Central memory CD8-positive, alpha-beta T cell (primary cell): ENCODE results near the gene LOC101059915.

Source experiments
- ATAC-seq: fragments of 150-1000 bp; cut with Tn5 transposase; replicated peaks from 2 replicates; pipeline ENCODE4 v1.10.0; 2022; ENCODE audit warnings: mild to moderate bottlenecking, moderate FRiP score, moderate number of reproducible peaks; ENCODE audit not compliant: poor library complexity, severe bottlenecking; ENCODE audit errors: extremely low read depth
- DNase-seq, 2 donors: peaks; one replicate each; pipeline ENCODE4 v3.0.0; 2021; ENCODE audit warnings: low spot score in 2 of 2
- H3K27ac Mint-ChIP-seq: one replicate; pipeline ENCODE4 v1.8.0; 2022; ENCODE audit warnings: low read depth, mild to moderate bottlenecking, moderate library complexity, mixed read lengths
- H3K27me3 Mint-ChIP-seq: one replicate; pipeline ENCODE4 v1.8.0; 2022; ENCODE audit warnings: mixed read lengths
- H3K36me3 Mint-ChIP-seq: one replicate; pipeline ENCODE4 v1.8.0; 2022; ENCODE audit warnings: mild to moderate bottlenecking, moderate library complexity, mixed read lengths; ENCODE audit not compliant: insufficient read depth
- H3K4me1 Mint-ChIP-seq: one replicate; pipeline ENCODE4 v1.8.0; 2022; ENCODE audit warnings: mixed read lengths
- H3K4me3 Mint-ChIP-seq: one replicate; pipeline ENCODE4 v1.8.0; 2022; ENCODE audit warnings: mild to moderate bottlenecking, moderate library complexity, mixed read lengths
- H3K9me3 Mint-ChIP-seq: one replicate; pipeline ENCODE4 v1.8.0; 2022; ENCODE audit warnings: mixed read lengths

LOC101059915 gene

GRCh38 chrX:71667328-71668247 is at the start of gene LOC101059915:
LOC101059915 (plus strand) TSS chrX:71667546.
- no peak for DNase-seq
- no peaks in the 10 kb centered on the region for H3K9me3 Mint-ChIP-seq
- H3K36me3 Mint-ChIP-seq: peaks cover 1% of the 10 kb centered on the region
- no peak within 1 kb of the TSS for H3K27ac Mint-ChIP-seq
- H3K27me3 Mint-ChIP-seq: no peaks in the 10 kb centered on the region
- H3K4me1 Mint-ChIP-seq: peaks cover 15% of the 10 kb centered on the region
- no peak within 1 kb of the TSS for H3K4me3 Mint-ChIP-seq
- ATAC-seq: no peak

GRCh38 chrX:71617742-71618141 is 49.6 kb upstream of the LOC101059915 start:
- no peak for DNase-seq
- no peak for ATAC-seq
- Mint-ChIP-seq H3K4me3 (peak overlapping the region; percentile 87), H3K36me3 (peaks cover 48% of the 10 kb centered on the region), H3K27ac (peak overlapping the region; percentile 97), H3K27me3 (no peaks in the 10 kb centered on the region), H3K9me3 (no peaks in the 10 kb centered on the region), H3K4me1 (peaks cover 68% of the 10 kb centered on the region)

- no peaks in the 10 kb centered on the region for H3K9me3 Mint-ChIP-seq
- H3K4me1 Mint-ChIP-seq: peaks cover 70% of the 10 kb centered on the region
- no peaks in the 10 kb centered on the region for H3K27me3 Mint-ChIP-seq
- H3K36me3 Mint-ChIP-seq: peaks cover 51% of the 10 kb centered on the region
- H3K27ac Mint-ChIP-seq: peak within 1 kb of the TSS; percentile 97
- DNase-seq (peak in 1 of 2 donors; percentile 40), ATAC-seq (peak; percentile 24)
- H3K4me3 Mint-ChIP-seq: peak within 1 kb of the TSS; percentile 87
These were observed 49.0 kb upstream of the LOC101059915 start, which contains the start of gene CXCR3 for GRCh38 chrX:71618303-71618721. CXCR3 (minus strand) TSS chrX:71618511; CDS start chrX:71618449, 62 bp downstream.

- no peak for ATAC-seq
- Mint-ChIP-seq H3K4me3 (peak overlapping the region; percentile 87), H3K36me3 (peaks cover 51% of the 10 kb centered on the region)
These were observed 48.6 kb upstream of the LOC101059915 start for GRCh38 chrX:71618787-71619186.

GRCh38 chrX:71619193-71619592 is 48.2 kb upstream of the LOC101059915 start:
- no peaks in the 10 kb centered on the region for H3K27me3 Mint-ChIP-seq
- H3K4me3 Mint-ChIP-seq: peak overlapping the region; percentile 87
- no peaks in the 10 kb centered on the region for H3K9me3 Mint-ChIP-seq
- H3K27ac Mint-ChIP-seq: peak overlapping the region; percentile 97
- ATAC-seq: peak; percentile 57
- peak in 1 of 2 donors; percentile 62 for DNase-seq
- H3K4me1 Mint-ChIP-seq: peaks cover 70% of the 10 kb centered on the region
- H3K36me3 Mint-ChIP-seq: peaks cover 52% of the 10 kb centered on the region

More at GRCh38 chrX:71618787-71619186, 48.6 kb upstream of the LOC101059915 start:
- Mint-ChIP-seq H3K4me1 (peaks cover 70% of the 10 kb centered on the region), H3K27ac (peak overlapping the region; percentile 97), H3K27me3 (no peaks in the 10 kb centered on the region), H3K9me3 (no peaks in the 10 kb centered on the region)
- DNase-seq: no peak

- H3K27me3 Mint-ChIP-seq: no peaks in the 10 kb centered on the region
- peaks cover 67% of the 10 kb centered on the region for H3K4me1 Mint-ChIP-seq
- H3K36me3 Mint-ChIP-seq: peaks cover 51% of the 10 kb centered on the region
- H3K9me3 Mint-ChIP-seq: no peaks in the 10 kb centered on the region
- H3K27ac Mint-ChIP-seq: peak overlapping the region; percentile 97
- peak overlapping the region; percentile 87 for H3K4me3 Mint-ChIP-seq
- DNase-seq: no peak
- no peak for ATAC-seq
These were observed 47.4 kb upstream of the LOC101059915 start for GRCh38 chrX:71619986-71620385.

- peaks cover 38% of the 10 kb centered on the region for H3K36me3 Mint-ChIP-seq
- ATAC-seq (no peak), DNase-seq (no peak)
- peak overlapping the region; percentile 80 for H3K4me3 Mint-ChIP-seq
- peak overlapping the region; percentile 98 for H3K27ac Mint-ChIP-seq
- H3K27me3 Mint-ChIP-seq: no peaks in the 10 kb centered on the region
- no peaks in the 10 kb centered on the region for H3K9me3 Mint-ChIP-seq
- peaks cover 54% of the 10 kb centered on the region for H3K4me1 Mint-ChIP-seq
These were observed 45.7 kb upstream of the LOC101059915 start for GRCh38 chrX:71621603-71622002.

- H3K4me1 Mint-ChIP-seq: peaks cover 49% of the 10 kb centered on the region
- H3K36me3 Mint-ChIP-seq: peaks cover 33% of the 10 kb centered on the region
- H3K27ac Mint-ChIP-seq: peak overlapping the region; percentile 98
- H3K4me3 Mint-ChIP-seq: peak overlapping the region; percentile 80
- H3K9me3 Mint-ChIP-seq: no peaks in the 10 kb centered on the region
- DNase-seq (no peak), ATAC-seq (no peak)
- no peaks in the 10 kb centered on the region for H3K27me3 Mint-ChIP-seq
These were observed 45.2 kb upstream of the LOC101059915 start for GRCh38 chrX:71622032-71622575.

- peak; percentile 43 to 77 for DNase-seq
- H3K4me1 Mint-ChIP-seq: peaks cover 43% of the 10 kb centered on the region
- H3K36me3 Mint-ChIP-seq: peaks cover 26% of the 10 kb centered on the region
- peak overlapping the region; percentile 80 for H3K4me3 Mint-ChIP-seq
- peak overlapping the region; percentile 98 for H3K27ac Mint-ChIP-seq
- no peaks in the 10 kb centered on the region for H3K27me3 Mint-ChIP-seq
- no peaks in the 10 kb centered on the region for H3K9me3 Mint-ChIP-seq
- peak; percentile 66 for ATAC-seq
These were observed 44.5 kb upstream of the LOC101059915 start for GRCh38 chrX:71622576-71623450.

- no peak for ATAC-seq
- Mint-ChIP-seq H3K4me1 (peaks cover 34% of the 10 kb centered on the region), H3K27me3 (no peaks in the 10 kb centered on the region), H3K9me3 (no peaks in the 10 kb centered on the region), H3K36me3 (peaks cover 18% of the 10 kb centered on the region), H3K27ac (peak overlapping the region; percentile 98), H3K4me3 (peak overlapping the region; percentile 80)
- no peak for DNase-seq
These were observed 43.6 kb upstream of the LOC101059915 start for GRCh38 chrX:71623714-71624113.

GRCh38 chrX:71625471-71625870 is 41.9 kb upstream of the LOC101059915 start:
- DNase-seq (no peak), ATAC-seq (no peak)
- peaks cover 16% of the 10 kb centered on the region for H3K36me3 Mint-ChIP-seq
- peak overlapping the region; percentile 8 for H3K27ac Mint-ChIP-seq
- H3K9me3 Mint-ChIP-seq: no peaks in the 10 kb centered on the region
- peaks cover 19% of the 10 kb centered on the region for H3K4me1 Mint-ChIP-seq
- H3K4me3 Mint-ChIP-seq: no peak overlapping the region
- H3K27me3 Mint-ChIP-seq: no peaks in the 10 kb centered on the region

GRCh38 chrX:71626576-71626975 is 40.8 kb upstream of the LOC101059915 start:
- no peak overlapping the region for H3K4me3 Mint-ChIP-seq
- H3K27me3 Mint-ChIP-seq: no peaks in the 10 kb centered on the region
- H3K4me1 Mint-ChIP-seq: peaks cover 18% of the 10 kb centered on the region
- peak overlapping the region; percentile 74 for H3K27ac Mint-ChIP-seq
- peaks cover 15% of the 10 kb centered on the region for H3K36me3 Mint-ChIP-seq
- no peak for DNase-seq
- ATAC-seq: no peak
- no peaks in the 10 kb centered on the region for H3K9me3 Mint-ChIP-seq
